ENCODE data around the gene TMPRSS5.

- TF ChIP-seq CTCF (IDR thresholded peaks at IDR 0.05; ENCODE audit: insufficient read depth, low read length): no peak
- no peak for TF ChIP-seq POLR2AphosphoS5 (IDR thresholded peaks at IDR 0.05; ENCODE audit: low read depth)
- no peak for TF ChIP-seq REST (IDR thresholded peaks at IDR 0.05; ENCODE audit: insufficient replicate concordance, low read depth)
Observed at GRCh38 chr11:113721462-113722066, 15.5 kb upstream of the TMPRSS5 start.
